MCF 10A (cell line): ENCODE measurements around the gene CTH. TPM values are rescaled to one million over a fixed set of nuclear protein-coding genes. Genes with fewer than 3 reads are reported as not detected.

Experiments used
- BruUV-seq: library from RNA; stranded (reverse); fragments of 400-500 nt; replicated peaks from 2 replicates; lab custom pipeline; 2021; lab: Mats Ljungman, UMichigan
- CTCF ChIA-PET: fragments of 300-600 bp; sonication (Branson Sonifier 250); formaldehyde crosslinking; extraction: SDS; loops from one replicate; lab custom pipeline; 2021; ENCODE audit warnings: antibody characterized with exemption, inconsistent platforms; lab: Yijun Ruan, JAX
- POLR2A ChIA-PET: fragments of 300-600, 350-650 bp; sonication (Branson Sonifier 250); formaldehyde crosslinking; extraction: SDS; loops from one replicate; lab custom pipeline; 2020; ENCODE audit warnings: antibody characterized with exemption, inconsistent platforms; lab: Yijun Ruan, JAX
- DNase-seq: peaks from one replicate; pipeline ENCODE4 v3.0.0-alpha.2; 2018; ENCODE audit not compliant: unreplicated experiment
- H3K27ac Mint-ChIP-seq: one replicate; pipeline ENCODE4 v1.8.0; 2022; ENCODE audit warnings: mild to moderate bottlenecking, low read depth, mixed read lengths; ENCODE audit not compliant: unreplicated experiment
- H3K27me3 Mint-ChIP-seq: one replicate; pipeline ENCODE4 v1.8.0; 2022; ENCODE audit warnings: mixed read lengths; ENCODE audit not compliant: insufficient read depth, unreplicated experiment
- H3K36me3 Mint-ChIP-seq: one replicate; pipeline ENCODE4 v1.8.0; 2022; ENCODE audit warnings: mild to moderate bottlenecking, moderate library complexity, mixed read lengths; ENCODE audit not compliant: insufficient read depth, unreplicated experiment
- H3K4me1 Mint-ChIP-seq: one replicate; pipeline ENCODE4 v1.8.0; 2022; ENCODE audit warnings: mixed read lengths; ENCODE audit not compliant: insufficient read depth, unreplicated experiment
- H3K4me3 Mint-ChIP-seq: one replicate; pipeline ENCODE4 v1.8.0; 2022; ENCODE audit warnings: mild to moderate bottlenecking, moderate library complexity, mixed read lengths; ENCODE audit not compliant: unreplicated experiment
- H3K9me3 Mint-ChIP-seq: one replicate; pipeline ENCODE4 v1.8.0; 2022; ENCODE audit warnings: mixed read lengths; ENCODE audit not compliant: unreplicated experiment
- CTCF ChIP-seq: fragments of 200-600 bp; IDR thresholded peaks from one replicate; pipeline ENCODE4 v1.8.0; 2022; ENCODE audit warnings: antibody characterized with exemption, mild to moderate bottlenecking; ENCODE audit not compliant: unreplicated experiment
- intact Hi-C: fragments of 100-400 bp; cut with micrococcal nuclease; formaldehyde crosslinking; loops from 2 replicates; pipeline ENCODE4 v1.14.1; 2022
- total RNA-seq: library from RNA; stranded (reverse); gene quantifications from 2 replicates; pipeline ENCODE4 v1.2.3, GENCODE V29; 2022

Gene CTH
- total RNA-seq, 1 experiment from 2014 or later: 3.4 TPM

DNA sequence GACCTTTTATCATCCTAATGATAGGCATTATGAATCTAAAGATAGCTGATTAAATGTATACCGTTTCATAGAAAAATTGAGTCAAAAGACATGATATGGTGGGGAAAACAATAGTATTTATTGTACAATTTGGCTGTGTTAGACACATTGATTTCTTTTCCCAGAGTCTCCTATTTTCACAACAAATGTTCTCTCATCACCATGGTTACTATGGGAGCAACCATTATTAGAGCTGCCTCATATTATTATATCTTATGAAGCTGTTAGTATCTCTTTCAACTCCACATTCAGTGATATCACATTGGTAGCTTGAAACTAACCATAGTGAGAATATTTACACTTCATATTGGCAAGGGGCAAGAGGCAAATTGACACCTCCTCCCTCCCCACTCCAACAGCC, 10.7 kb upstream of the CTH start:
- Mint-ChIP-seq H3K4me1 (no peaks in the 10 kb centered on the region), H3K27ac (no peak overlapping the region), H3K9me3 (no peaks in the 10 kb centered on the region), H3K36me3 (no peaks in the 10 kb centered on the region), H3K4me3 (no peak overlapping the region), H3K27me3 (no peaks in the 10 kb centered on the region)
- intact Hi-C loops: no loop called here
- BruUV-seq: no TSS peak
- ChIA-PET POLR2A (no interaction called here), CTCF (interaction anchor here (1.0 kb wide), 1 partner anchor 10 kb away, joined by 4 read pairs; no protein-coding TSS in a partner anchor)
- no peak for TF ChIP-seq CTCF
- DNase-seq: no peak

GRCh38 chr1:70401974-70402373, 9.1 kb upstream of the CTH start:
- CTCF ChIA-PET: interaction anchor here (0.6 to 1.3 kb wide), 2 partner anchors 8 to 29 kb away, joined by 3 read pairs; partner anchors contain the start of gene CTH
- H3K36me3 Mint-ChIP-seq: no peaks in the 10 kb centered on the region
- no peak overlapping the region for H3K27ac Mint-ChIP-seq
- DNase-seq: no peak
- H3K27me3 Mint-ChIP-seq: no peaks in the 10 kb centered on the region
- H3K4me1 Mint-ChIP-seq: no peaks in the 10 kb centered on the region
- POLR2A ChIA-PET: interaction anchor here (1.9 to 2.4 kb wide), 2 partner anchors 9 to 48 kb away, joined by 8 to 15 read pairs; partner anchors contain the start of genes ANKRD13C and CTH
- no TSS peak for BruUV-seq
- no peaks in the 10 kb centered on the region for H3K9me3 Mint-ChIP-seq
- TF ChIP-seq CTCF: no peak
- no peak overlapping the region for H3K4me3 Mint-ChIP-seq
- intact Hi-C loops: no loop called here

GRCh38 chr1:70403759-70404158, 7.3 kb upstream of the CTH start:
- POLR2A ChIA-PET: interaction anchor here (2.4 kb wide), 1 partner anchor 50 kb away, joined by 8 read pairs; the partner anchor contains the start of gene ANKRD13C
- intact Hi-C loops: no loop called here

More at GRCh38 chr1:70403759-70404158, 7.3 kb upstream of the CTH start:
- H3K4me1 Mint-ChIP-seq: no peaks in the 10 kb centered on the region
- no peaks in the 10 kb centered on the region for H3K9me3 Mint-ChIP-seq
- H3K36me3 Mint-ChIP-seq: no peaks in the 10 kb centered on the region
- H3K27me3 Mint-ChIP-seq: no peaks in the 10 kb centered on the region
- no peak for TF ChIP-seq CTCF
- no peak overlapping the region for H3K4me3 Mint-ChIP-seq
- BruUV-seq: no TSS peak
- no peak overlapping the region for H3K27ac Mint-ChIP-seq
- CTCF ChIA-PET: no interaction called here
- no peak for DNase-seq
